ENCODE data around the gene HGFAC.

DNA sequence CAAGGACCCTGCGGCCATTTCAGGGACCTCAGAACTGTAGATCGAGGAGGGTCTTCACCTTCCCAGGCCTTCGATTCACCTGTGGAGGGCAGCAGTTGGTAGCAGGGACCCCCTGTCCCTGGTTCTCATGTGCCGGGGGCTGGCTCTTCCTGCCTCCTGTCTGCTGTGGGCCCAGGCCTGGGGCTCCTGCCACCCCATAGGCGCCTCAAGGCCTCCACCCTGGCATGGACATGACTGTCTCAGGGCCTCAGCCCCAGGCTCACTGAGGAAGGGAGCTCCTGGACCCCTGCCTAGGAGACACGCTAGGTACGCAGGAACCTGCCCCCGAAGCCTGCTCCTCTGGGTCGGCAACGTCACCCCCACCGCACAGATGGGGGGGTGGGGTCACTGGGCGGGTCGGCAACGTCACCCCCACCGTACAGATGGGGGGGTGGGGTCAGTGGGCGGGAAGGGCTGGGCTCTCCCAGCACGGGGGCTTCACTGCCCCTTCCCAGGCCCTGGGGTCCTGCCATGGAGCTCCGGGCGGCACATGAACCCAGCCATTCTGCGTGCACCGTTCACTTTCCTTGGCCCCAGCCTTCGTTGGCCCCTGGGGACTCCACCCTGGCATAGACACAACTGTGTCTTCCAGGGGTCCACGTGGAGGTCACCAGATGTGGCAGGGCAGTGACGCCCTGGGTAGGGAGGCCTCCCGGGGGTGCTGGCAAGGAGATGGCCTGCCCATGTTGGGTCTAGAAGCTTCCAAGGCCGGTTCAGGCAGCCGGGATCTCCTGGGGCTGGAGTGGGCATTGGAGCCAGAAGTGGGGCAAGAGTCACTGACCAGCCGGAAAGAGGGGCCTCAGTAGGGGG, 3.5 kb upstream of the HGFAC start:
- TF ChIP-seq, protein P1, sequence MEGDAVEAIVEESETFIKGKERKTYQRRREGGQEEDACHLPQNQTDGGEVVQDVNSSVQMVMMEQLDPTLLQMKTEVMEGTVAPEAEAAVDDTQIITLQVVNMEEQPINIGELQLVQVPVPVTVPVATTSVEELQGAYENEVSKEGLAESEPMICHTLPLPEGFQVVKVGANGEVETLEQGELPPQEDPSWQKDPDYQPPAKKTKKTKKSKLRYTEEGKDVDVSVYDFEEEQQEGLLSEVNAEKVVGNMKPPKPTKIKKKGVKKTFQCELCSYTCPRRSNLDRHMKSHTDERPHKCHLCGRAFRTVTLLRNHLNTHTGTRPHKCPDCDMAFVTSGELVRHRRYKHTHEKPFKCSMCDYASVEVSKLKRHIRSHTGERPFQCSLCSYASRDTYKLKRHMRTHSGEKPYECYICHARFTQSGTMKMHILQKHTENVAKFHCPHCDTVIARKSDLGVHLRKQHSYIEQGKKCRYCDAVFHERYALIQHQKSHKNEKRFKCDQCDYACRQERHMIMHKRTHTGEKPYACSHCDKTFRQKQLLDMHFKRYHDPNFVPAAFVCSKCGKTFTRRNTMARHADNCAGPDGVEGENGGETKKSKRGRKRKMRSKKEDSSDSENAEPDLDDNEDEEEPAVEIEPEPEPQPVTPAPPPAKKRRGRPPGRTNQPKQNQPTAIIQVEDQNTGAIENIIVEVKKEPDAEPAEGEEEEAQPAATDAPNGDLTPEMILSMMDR (IDR thresholded peaks at IDR 0.05) = no peak
- no peak for TF ChIP-seq POLR2AphosphoS5 (IDR thresholded peaks at IDR 0.05)
- no peak for TF ChIP-seq EP300 (IDR thresholded peaks at IDR 0.05)
